Cardiac fibroblast (primary cell): ENCODE measurements around the gene SERINC5.

ENCODE experiments used
- DNase-seq, 2 donors: peaks; one replicate each; pipeline versions ENCODE4 v3.0.0 to v3.0.0-alpha.2; 2010; ENCODE audit warnings: low read depth in 2 of 2
- H3K4me3 ChIP-seq, 2 donors: replicated peaks in 1 of 2; 1 replicate in 1 of 2; 2 replicates in 1 of 2; pipeline ENCODE4 v1.5.1; 2011; ENCODE audit warnings: low read depth in 2 of 2, low read length in 2 of 2, mild to moderate bottlenecking in 2 of 2, moderate library complexity in 1 of 2
- TF ChIP-seq, protein P1 (sequence below): IDR thresholded peaks from one replicate; pipeline ENCODE4 v1.5.1; 2011; ENCODE audit warnings: low read depth, mild to moderate bottlenecking, low read length, inconsistent platforms

The SERINC5 gene

GRCh38 chr5:80090884-80091166, 165.0 kb downstream of the SERINC5 start:
- TF ChIP-seq, protein P1, sequence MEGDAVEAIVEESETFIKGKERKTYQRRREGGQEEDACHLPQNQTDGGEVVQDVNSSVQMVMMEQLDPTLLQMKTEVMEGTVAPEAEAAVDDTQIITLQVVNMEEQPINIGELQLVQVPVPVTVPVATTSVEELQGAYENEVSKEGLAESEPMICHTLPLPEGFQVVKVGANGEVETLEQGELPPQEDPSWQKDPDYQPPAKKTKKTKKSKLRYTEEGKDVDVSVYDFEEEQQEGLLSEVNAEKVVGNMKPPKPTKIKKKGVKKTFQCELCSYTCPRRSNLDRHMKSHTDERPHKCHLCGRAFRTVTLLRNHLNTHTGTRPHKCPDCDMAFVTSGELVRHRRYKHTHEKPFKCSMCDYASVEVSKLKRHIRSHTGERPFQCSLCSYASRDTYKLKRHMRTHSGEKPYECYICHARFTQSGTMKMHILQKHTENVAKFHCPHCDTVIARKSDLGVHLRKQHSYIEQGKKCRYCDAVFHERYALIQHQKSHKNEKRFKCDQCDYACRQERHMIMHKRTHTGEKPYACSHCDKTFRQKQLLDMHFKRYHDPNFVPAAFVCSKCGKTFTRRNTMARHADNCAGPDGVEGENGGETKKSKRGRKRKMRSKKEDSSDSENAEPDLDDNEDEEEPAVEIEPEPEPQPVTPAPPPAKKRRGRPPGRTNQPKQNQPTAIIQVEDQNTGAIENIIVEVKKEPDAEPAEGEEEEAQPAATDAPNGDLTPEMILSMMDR: no peak
- no peak for DNase-seq
- no peak overlapping the region for H3K4me3 ChIP-seq

- TF ChIP-seq, protein P1: peak; percentile 61
- peak overlapping the region in 1 of 2 donors; percentile 35 for H3K4me3 ChIP-seq
- DNase-seq: peak; percentile 82 to 86
These were observed 172.6 kb downstream of the SERINC5 start for GRCh38 chr5:80083101-80083890.

DNA sequence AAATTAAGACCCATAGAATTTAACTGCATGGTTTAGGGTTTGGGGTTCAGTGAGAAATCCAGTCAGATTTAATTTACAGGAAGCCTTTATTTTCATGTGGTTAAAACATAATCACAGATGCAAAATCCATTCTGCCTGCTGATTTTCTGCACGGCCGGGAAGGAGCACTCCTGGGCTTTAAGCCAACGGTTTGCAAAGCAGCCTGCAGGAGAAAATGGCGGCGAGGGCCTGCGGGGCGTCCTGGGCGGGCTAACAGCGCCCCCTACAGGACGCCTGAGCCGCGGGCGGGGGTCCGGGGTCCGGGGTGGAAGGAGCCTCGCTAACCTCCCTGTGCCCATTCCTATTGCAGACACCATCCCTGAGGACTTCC, 173.1 kb downstream of the SERINC5 start:
- H3K4me3 ChIP-seq: peak overlapping the region in 1 of 2 donors; percentile 15
- DNase-seq: peak; percentile 79 to 87
- TF ChIP-seq, protein P1: peak; percentile 84

DNA sequence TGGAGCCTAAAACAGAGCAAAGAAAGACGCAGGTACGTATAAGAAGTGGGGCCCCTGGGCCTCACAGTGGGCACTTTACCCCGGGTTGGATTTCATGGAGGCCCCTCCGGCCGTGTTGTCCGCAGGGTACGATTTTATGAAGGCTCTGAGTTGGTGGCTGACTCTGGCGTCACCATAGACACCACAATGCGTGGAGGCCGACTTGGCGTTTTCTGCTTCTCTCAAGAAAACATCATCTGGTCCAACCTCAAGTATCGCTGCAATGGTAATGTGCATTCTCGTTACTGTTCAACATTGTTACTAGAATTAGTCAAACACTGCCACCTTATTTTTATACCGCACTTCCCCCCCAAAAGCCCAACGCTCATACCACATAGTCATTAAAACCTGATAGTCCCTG, 173.6 kb downstream of the SERINC5 start:
- TF ChIP-seq, protein P1: no peak
- no peak overlapping the region for H3K4me3 ChIP-seq

GRCh38 chr5:80078921-80079320, 176.9 kb downstream of the SERINC5 start:
- no peak for DNase-seq
- H3K4me3 ChIP-seq: no peak overlapping the region
- TF ChIP-seq, protein P1: no peak

More for the DNA sequence above, 173.6 kb downstream of the SERINC5 start:
- DNase-seq: no peak

DNA sequence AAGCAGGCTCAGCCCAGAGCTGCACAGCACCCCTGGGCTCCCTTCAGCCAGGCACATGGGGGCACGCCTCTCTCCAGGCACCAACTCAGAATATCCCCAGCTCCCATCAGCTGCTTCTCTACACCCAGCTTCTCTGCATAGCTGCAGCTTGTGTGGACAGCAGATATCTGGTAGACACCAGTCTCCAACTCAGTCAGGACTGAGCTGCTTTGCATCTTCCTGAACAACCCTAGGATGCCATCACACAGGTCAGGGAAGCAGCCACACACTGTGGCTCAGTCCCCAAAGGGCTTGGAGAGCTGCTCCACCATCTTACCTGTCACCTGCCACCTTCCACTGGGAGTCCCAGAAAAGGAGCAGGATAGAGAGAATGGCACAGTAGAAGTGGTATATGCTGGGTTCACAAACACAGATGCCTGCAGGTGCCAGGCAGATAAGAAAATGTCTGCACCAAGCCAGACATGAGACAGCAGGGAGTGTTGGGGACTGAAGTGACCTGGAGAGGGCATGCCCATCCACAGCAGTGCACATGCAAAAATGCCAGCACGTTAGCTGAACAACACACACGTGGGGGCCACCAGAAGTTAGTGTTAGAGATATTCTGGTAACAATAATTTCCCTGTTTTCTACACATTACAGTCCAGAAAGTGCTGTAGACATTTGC, 178.7 kb downstream of the SERINC5 start:
- H3K4me3 ChIP-seq: no peak overlapping the region
- no peak for DNase-seq
- TF ChIP-seq, protein P1: no peak
